HepG2 (cell line): Measurements from ENCODE around the gene CHRNG. TPM values are rescaled to one million over a fixed set of nuclear protein-coding genes. Genes with fewer than 3 reads are reported as not detected.

ENCODE experiments used
- ATAC-seq: fragments of 200-7000 bp; cut with Tn5 transposase; 3 replicates; pipeline ENCODE4 v1.9.1; 2020; ENCODE audit warnings: mild to moderate bottlenecking, moderate library complexity
- BruUV-seq: library from RNA; stranded (reverse); fragments of 400-500 nt; replicated peaks from 2 replicates; lab custom pipeline; 2021; lab: Mats Ljungman, UMichigan
- CTCF ChIA-PET: fragments of 300-600 bp; formaldehyde crosslinking; extraction: SDS; loops from one replicate; lab custom pipeline; 2021; ENCODE audit warnings: low total read pairs, inconsistent platforms, low intra/inter-chr PET ratio; lab: Yijun Ruan, JAX
- POLR2A ChIA-PET: fragments of 350-600 bp; sonication (Branson Sonifier 250); formaldehyde crosslinking; loops from one replicate; lab custom pipeline; 2020; ENCODE audit warnings: antibody characterized with exemption, inconsistent platforms; lab: Yijun Ruan, JAX
- DNase-seq: peaks from one replicate; pipeline ENCODE4 v3.0.0-alpha.2; 2015; ENCODE audit warnings: low spot score
- FAIRE-seq: peaks from 3 replicates; lab custom pipeline; 2011; peaks lifted over from hg19 to GRCh38; lab: Jason Lieb, UNC
- H2AFZ ChIP-seq: one replicate; pipeline ENCODE4 v1.6.1; 2011; ENCODE audit warnings: low read length, inconsistent platforms
- H3K27ac ChIP-seq: fragments of 300-600 bp; 3 replicates; pipeline ENCODE4 v1.8.0; 2011; ENCODE audit warnings: mixed run types, mild to moderate bottlenecking, mixed read lengths, low read length, inconsistent platforms; ENCODE audit not compliant: insufficient read depth; ENCODE audit errors: extremely low read length
- H3K27me3 ChIP-seq, 2 experiments: fragments of 200-600 bp in 1 of 2; 2 replicates in 1 of 2; 3 replicates in 1 of 2; pipeline versions ENCODE4 v1.6.0 to v1.8.0; 2011; ENCODE audit warnings: low read length in 2 of 2, mild to moderate bottlenecking in 2 of 2, moderate library complexity in 2 of 2, inconsistent platforms in 1 of 2; ENCODE audit not compliant: insufficient read depth in 2 of 2, control insufficient read depth in 1 of 2
- H3K36me3 ChIP-seq, 2 experiments: fragments of 200-600 bp in 1 of 2; replicated peaks in 1 of 2; 2 replicates in 1 of 2; 3 replicates in 1 of 2; pipeline versions ENCODE4 v1.5.1 to v1.8.0; 2011; ENCODE audit warnings: low read length in 2 of 2, inconsistent platforms in 1 of 2; ENCODE audit not compliant: insufficient read depth in 2 of 2, control insufficient read depth in 1 of 2
- H3K4me1 ChIP-seq: 2 replicates; pipeline ENCODE4 v1.5.1; 2012; ENCODE audit warnings: low read length, inconsistent platforms; ENCODE audit not compliant: insufficient read depth
- H3K4me2 ChIP-seq: 2 replicates; pipeline ENCODE4 v1.6.0; 2011; ENCODE audit warnings: low read depth, low read length, inconsistent platforms
- H3K4me3 ChIP-seq, 3 experiments: fragments of 200-600 bp in 1 of 3; sonication (generic), shearing (Covaris generic) in 1 of 3; replicated peaks in 1 of 3; 2 replicates each; pipeline ENCODE4 v1.5.1; 2011 to 2016; ENCODE audit warnings: low read length in 3 of 3, inconsistent platforms in 2 of 3, low read depth in 2 of 3, mild to moderate bottlenecking in 2 of 3, control low read depth in 1 of 3, mixed read lengths in 1 of 3; ENCODE audit not compliant: insufficient read depth in 1 of 3
- H3K79me2 ChIP-seq: one replicate; pipeline ENCODE4 v1.6.1; 2011; ENCODE audit warnings: low read length, inconsistent platforms; ENCODE audit not compliant: insufficient read depth
- H3K9ac ChIP-seq: 2 replicates; pipeline ENCODE4 v1.6.0; 2011; ENCODE audit warnings: mild to moderate bottlenecking, low read depth, low read length, inconsistent platforms; ENCODE audit not compliant: insufficient read depth
- H3K9me3 ChIP-seq: 2 replicates; pipeline ENCODE4 v1.5.1; 2012; ENCODE audit warnings: mild to moderate bottlenecking, low read length
- H4K20me1 ChIP-seq: 2 replicates; pipeline ENCODE4 v1.6.0; 2011; ENCODE audit warnings: inconsistent platforms, mild to moderate bottlenecking, low read length, moderate library complexity; ENCODE audit not compliant: insufficient read depth
- ADNP ChIP-seq: sonication (generic); formaldehyde crosslinking; IDR thresholded peaks from 2 replicates; pipeline ENCODE4 v1.4.0; 2020; ENCODE audit warnings: missing genetic modification reagents
- BRF2 ChIP-seq: sonication (generic); formaldehyde crosslinking; IDR thresholded peaks from 2 replicates; pipeline ENCODE4 v1.8.1; 2022; ENCODE audit warnings: mild to moderate bottlenecking, missing genetic modification reagents
- GABPB1 ChIP-seq: IDR thresholded peaks from 2 replicates; pipeline ENCODE4 v1.6.1; 2016; ENCODE audit warnings: mild to moderate bottlenecking, missing genetic modification reagents, moderate library complexity, missing compliant biosample characterization
- HNF1A ChIP-seq, 2 experiments: sonication (generic) in 1 of 2; formaldehyde crosslinking in 1 of 2; IDR thresholded peaks; 2 replicates each; pipeline versions ENCODE4 v1.4.0 to v1.6.1; 2016 to 2020; ENCODE audit warnings: borderline replicate concordance in 1 of 2, low read depth in 1 of 2, mild to moderate bottlenecking in 1 of 2, missing genetic modification reagents in 1 of 2
- MED1 ChIP-seq: sonication (generic); formaldehyde crosslinking; IDR thresholded peaks from 2 replicates; pipeline ENCODE4 v1.4.0; 2020; ENCODE audit warnings: missing genetic modification reagents
- NKX3-1 ChIP-seq: sonication (generic); formaldehyde crosslinking; IDR thresholded peaks from 2 replicates; pipeline ENCODE4 v1.5.0; 2020; ENCODE audit warnings: missing genetic modification reagents
- PAWR ChIP-seq: sonication (generic); formaldehyde crosslinking; IDR thresholded peaks from 2 replicates; pipeline ENCODE4 v1.4.0; 2020; ENCODE audit warnings: missing genetic modification reagents, mild to moderate bottlenecking, borderline replicate concordance
- REPIN1 ChIP-seq: sonication (generic); formaldehyde crosslinking; IDR thresholded peaks from 2 replicates; pipeline ENCODE4 v1.8.0; 2022; ENCODE audit warnings: missing genetic modification reagents, low read depth, mild to moderate bottlenecking, borderline replicate concordance
- RXRB ChIP-seq: IDR thresholded peaks from 2 replicates; pipeline ENCODE4 v1.6.1; 2016; ENCODE audit warnings: borderline replicate concordance, missing genetic modification reagents, missing compliant biosample characterization
- SOX13 ChIP-seq, 3 experiments: fragments of 450-650 bp in 1 of 3; sonication (generic) in 1 of 3; formaldehyde crosslinking in 1 of 3; IDR thresholded peaks in 2 of 3; conservative IDR thresholded peaks in 1 of 3; 2 replicates each; pipeline versions ENCODE4 v1.5.0 to v1.6.1; 2016 to 2020; ENCODE audit warnings: antibody characterized with exemption in 1 of 3, mild to moderate bottlenecking in 1 of 3, missing compliant biosample characterization in 1 of 3, missing genetic modification reagents in 1 of 3, moderate library complexity in 1 of 3
- TARDBP ChIP-seq: sonication (generic); formaldehyde crosslinking; IDR thresholded peaks from 2 replicates; pipeline ENCODE4 v1.8.0; 2022; ENCODE audit warnings: mild to moderate bottlenecking, missing genetic modification reagents
- TEF ChIP-seq: sonication (generic); formaldehyde crosslinking; IDR thresholded peaks from 2 replicates; pipeline ENCODE4 v1.5.0; 2020; ENCODE audit warnings: missing genetic modification reagents
- ZFP36 ChIP-seq: fragments of 150-350 bp; IDR thresholded peaks from 2 replicates; pipeline ENCODE4 v1.6.1; 2018; ENCODE audit warnings: borderline replicate concordance, low read length, low read depth; ENCODE audit not compliant: partially characterized antibody
- ZNF143 ChIP-seq: sonication (generic); formaldehyde crosslinking; IDR thresholded peaks from 2 replicates; pipeline ENCODE4 v1.4.0; 2020; ENCODE audit warnings: missing genetic modification reagents
- ZNF260 ChIP-seq: sonication (generic); formaldehyde crosslinking; IDR thresholded peaks from 2 replicates; pipeline ENCODE4 v1.4.0; 2020; ENCODE audit warnings: missing genetic modification reagents, low read depth, mild to moderate bottlenecking, borderline replicate concordance
- ZNF678 ChIP-seq: sonication (generic); formaldehyde crosslinking; IDR thresholded peaks from 2 replicates; pipeline ENCODE4 v1.4.0; 2020; ENCODE audit warnings: mild to moderate bottlenecking, missing genetic modification reagents
- WGBS: methylation state at CpG from one replicate; pipeline ENCODE4 v1.1.6; 2017; ENCODE audit warnings: low lambda C conversion rate; 5-methylcytosine and 5-hydroxymethylcytosine counted together
- in situ Hi-C: cut with HindIII; loops from 2 replicates; pipeline ENCODE4 v1.10.0; 2017; ENCODE audit warnings: low pct_unique_long_range_greater_than_20kb; ENCODE audit not compliant: extremely low pct_ligation_motif_present
- intact Hi-C: fragments of 100-400 bp; cut with micrococcal nuclease; formaldehyde crosslinking; loops from one replicate; pipeline ENCODE4 v1.10.0; 2022; ENCODE audit not compliant: unreplicated experiment
- polyA plus RNA-seq, 8 experiments: library from polyadenylated mRNA; depleted of rRNA in 3 of 8; stranded (reverse) in 7 of 8; unstranded in 1 of 8; fragments of >200 nt; fragmentation: Illumina TruSeq in 4 of 8; extraction: Trizol in 4 of 8; gene quantifications; 2 replicates each; pipeline versions ENCODE4 v1.2.1 to v1.2.3, GENCODE V29; 2011 to 2016; ENCODE audit warnings: low read depth in 4 of 8, missing spikeins in 1 of 8, mixed read lengths in 1 of 8; ENCODE audit not compliant: insufficient read depth in 1 of 8
- total RNA-seq, 5 experiments: library from RNA; depleted of rRNA; stranded (reverse); fragments of >200 nt; fragmentation: Illumina TruSeq; extraction: Trizol; gene quantifications; 2 replicates each; pipeline ENCODE4 v1.2.3, GENCODE V29; 2016; ENCODE audit warnings: low read depth in 1 of 5

Gene CHRNG
- total and polyA plus RNA-seq, 2 of the 13 experiments (the other 11 are each of a cell fraction or from before 2014, with no cell fraction given): not detected

GRCh38 chr2:232523682-232524597 lies 15.6 kb upstream of the CHRNG start:
- POLR2A ChIA-PET: interaction anchor here (1.0 kb wide), 1 partner anchor 27 kb away, joined by 4 read pairs; the partner anchor contains the start of genes EIF4E2 and TIGD1
- TF ChIP-seq ADNP (CRISPR knock-in tag) (0 out of 2 replicates have a peak, but pooled peaks have one; percentile 46), SOX13 (IDR thresholded peaks at IDR 0.05) (no peak; the same call in 1 of the 2 replicates), SOX13 (CRISPR knock-in tag; conservative IDR thresholded peaks at IDR 0.05 in 1 of 2, IDR thresholded peaks at IDR 0.05 in 1 of 2) (no peak), BRF2 (CRISPR knock-in tag) (no peak), ZNF143 (CRISPR knock-in tag) (0 out of 2 replicates have a peak, but pooled peaks have one; percentile 24), TARDBP (CRISPR knock-in tag) (0 out of 2 replicates have a peak, but pooled peaks have one; percentile 20), PAWR (CRISPR knock-in tag) (no peak), ZNF678 (no peak), TEF (CRISPR knock-in tag) (no peak), HNF1A (IDR thresholded peaks at IDR 0.05; ENCODE audit: low read depth) (no peak), HNF1A (CRISPR knock-in tag; IDR thresholded peaks at IDR 0.05; ENCODE audit: borderline replicate concordance) (no peak), ZFP36 (no peak), MED1 (no peak), RXRB (CRISPR knock-in tag) (no peak), GABPB1 (CRISPR knock-in tag) (peak; percentile 57), ZNF260 (no peak), REPIN1 (CRISPR knock-in tag) (0 out of 2 replicates have a peak, but pooled peaks have one; percentile 43), NKX3-1 (CRISPR knock-in tag) (no peak)

More at GRCh38 chr2:232523682-232524597, 15.6 kb upstream of the CHRNG start:
- H3K36me3 ChIP-seq: no peaks in the 10 kb centered on the region
- H3K27me3 ChIP-seq: peaks cover 30 to 86% of the 10 kb centered on the region in 2 experiments
- DNase-seq (peak; percentile 65), FAIRE-seq (peak; percentile 75), ATAC-seq (peak; percentile 73)
- CTCF ChIA-PET: no interaction called here
- 3% methylated on average over 18 of the region's 75 CpGs for WGBS
- peak overlapping the region; percentile 76 for H3K4me2 ChIP-seq
- H3K9ac ChIP-seq: no peak overlapping the region; the same call in 1 of the 2 replicates
- no peaks in the 10 kb centered on the region for H3K79me2 ChIP-seq
- peaks cover 37% of the 10 kb centered on the region for H3K4me1 ChIP-seq
- H2AFZ ChIP-seq: no peak overlapping the region
- no peaks in the 10 kb centered on the region for H3K9me3 ChIP-seq
- no peaks in the 10 kb centered on the region for H4K20me1 ChIP-seq
- peak overlapping the region; percentile 37 to 73 (median 50) for H3K4me3 ChIP-seq
- no peak overlapping the region for H3K27ac ChIP-seq
- in situ Hi-C loops: no loop called here
- intact Hi-C loops: loop anchor here (5.0 to 10.0 kb wide), 3 partner anchors 47 to 619 kb away; no protein-coding TSS in a partner anchor
- BruUV-seq: no TSS peak
